Stomach (tissue), 9 donors: ENCODE data around the gene EHMT2. TPM values are rescaled to one million over a fixed set of nuclear protein-coding genes. Genes with fewer than 3 reads are reported as not detected.
"Not testable (repeated sequence)": the region's sequence is repeated elsewhere in the genome, so short reads cannot be mapped to it uniquely, and the experiment has no call there.

Source experiments
- DNase-seq, 2 donors: peaks; one replicate each; pipeline versions ENCODE4 v3.0.0 to v3.0.0-alpha.2; 2013 to 2019
- H3K27ac ChIP-seq, 5 donors: fragments of 200-600 bp in 4 of 5; sonication (generic) in 4 of 5; one replicate each; pipeline ENCODE4 v1.5.1; 2013 to 2019; ENCODE audit warnings: mild to moderate bottlenecking in 1 of 5, moderate library complexity in 1 of 5
- H3K27me3 ChIP-seq, 3 donors: fragments of 200-600 bp; sonication (generic); one replicate each; pipeline ENCODE4 v1.5.1; 2017 to 2019; ENCODE audit warnings: mixed run types in 1 of 3
- H3K36me3 ChIP-seq, 4 donors: fragments of 200-600 bp; sonication (generic); 1 replicate in 3 of 4; 2 replicates in 1 of 4; pipeline ENCODE4 v1.5.1; 2016 to 2019
- H3K4me1 ChIP-seq, 4 donors: fragments of 200-600 bp; sonication (generic); one replicate each; pipeline ENCODE4 v1.5.1; 2016 to 2019
- H3K4me3 ChIP-seq, 4 donors: fragments of 200-600 bp; sonication (generic) in 3 of 4; one replicate each; pipeline ENCODE4 v1.5.1; 2016 to 2019; ENCODE audit warnings: mild to moderate bottlenecking in 1 of 4
- H3K9me3 ChIP-seq, 4 donors: fragments of 200-600 bp; sonication (generic); one replicate each; pipeline ENCODE4 v1.5.1; 2016 to 2019
- CTCF ChIP-seq, 7 experiments: fragments of 450-650 bp in 4 of 7; fragments of 200-600 bp in 3 of 7; sonication (generic) in 3 of 7; IDR thresholded peaks; one replicate each; pipeline ENCODE4 v1.5.1; 2016 to 2019; ENCODE audit warnings: antibody characterized with exemption in 7 of 7, control low read depth in 2 of 7, mild to moderate bottlenecking in 1 of 7
- EP300 ChIP-seq: sonication (generic); formaldehyde crosslinking; IDR thresholded peaks from one replicate; pipeline ENCODE4 v1.6.1; 2017; ENCODE audit warnings: antibody characterized with exemption
- POLR2A ChIP-seq, 4 donors: fragments of 450-650 bp; IDR thresholded peaks; one replicate each; pipeline ENCODE4 v1.6.1; 2016; ENCODE audit warnings: antibody characterized with exemption in 4 of 4, control low read depth in 2 of 4, mild to moderate bottlenecking in 1 of 4, moderate library complexity in 1 of 4
- POLR2AphosphoS5 ChIP-seq, 3 donors: sonication (generic); formaldehyde crosslinking; IDR thresholded peaks; one replicate each; pipeline ENCODE4 v1.6.1; 2016; ENCODE audit warnings: antibody characterized with exemption in 3 of 3
- WGBS, 5 donors: extraction: QIAGEN DNeasy Blood & Tissue Kit in 3 of 5; methylation state at CpG; one replicate each; pipeline versions ENCODE4 v1.1.5 to v1.1.7; 2013 to 2018; 5-methylcytosine and 5-hydroxymethylcytosine counted together
- intact Hi-C: fragments of 100-400 bp; cut with DNase I; formaldehyde crosslinking; loops from one replicate; pipeline ENCODE4 v1.15.1; 2023; ENCODE audit warnings: low total_unique reads
- polyA plus RNA-seq, 3 donors: library from polyadenylated mRNA; stranded (reverse); fragments of 200-250 nt; gene quantifications; one replicate each; pipeline ENCODE4 v1.2.3, GENCODE V29; 2013
- total RNA-seq, 5 donors: library from RNA; depleted of rRNA; stranded (reverse); fragments of >200 nt; gene quantifications; one replicate each; pipeline versions ENCODE4 v1.1.0 to v1.2.3, GENCODE V29; 2014 to 2016
- donor health status: healthy with polysubstance abuse.
- donor health status: Bipolar disorder and iron deficiency.
- donor health status: healthy.

EHMT2 gene
- total and polyA plus RNA-seq, 8 donors = 12.1 to 58.0 (median 33.5) TPM

- Histone ChIP-seq H3K4me3 (no peak overlapping the region), H3K27ac (peak overlapping the region in 1 of 5 donors; percentile 14), H3K27me3 (no peaks in the 10 kb centered on the region), H3K9me3 (no peaks in the 10 kb centered on the region), H3K4me1 (no peaks in the 10 kb centered on the region), H3K36me3 (peaks cover 0 to 4% (median 0%) of the 10 kb centered on the region in 4 donors)
- 89 to 97% (median 97%) methylated on average over 2 of the region's 2 CpGs for WGBS, 5 donors
- no peak for TF ChIP-seq EP300
- no peak for TF ChIP-seq CTCF (IDR thresholded peaks at IDR 0.05)
- TF ChIP-seq POLR2A (IDR thresholded peaks at IDR 0.05) = no peak
- no peak for TF ChIP-seq POLR2AphosphoS5 (IDR thresholded peaks at IDR 0.05)
- no peak for DNase-seq
- intact Hi-C loops = no loop called here
Measured at GRCh38 chr6:31850765-31851484, 46.6 kb downstream of the EHMT2 start.

- Histone ChIP-seq H3K27ac (no peak overlapping the region), H3K9me3 (no peaks in the 10 kb centered on the region), H3K4me1 (peaks cover 0 to 12% (median 0%) of the 10 kb centered on the region in 4 donors), H3K4me3 (no peak overlapping the region), H3K36me3 (peaks cover 0 to 7% (median 1%) of the 10 kb centered on the region in 4 donors), H3K27me3 (no peaks in the 10 kb centered on the region)
- intact Hi-C loops = no loop called here
- 85 to 94% (median 85%) methylated on average over 2 of the region's 2 CpGs for WGBS, 5 donors
- DNase-seq = no peak
- TF ChIP-seq POLR2A (IDR thresholded peaks at IDR 0.05) (no peak), CTCF (IDR thresholded peaks at IDR 0.05) (no peak), EP300 (no peak), POLR2AphosphoS5 (IDR thresholded peaks at IDR 0.05) (no peak)
Measured at GRCh38 chr6:31847276-31847978, 50.1 kb downstream of the EHMT2 start.

GRCh38 chr6:31844507-31844906 is 53.0 kb downstream of the EHMT2 start:
- Histone ChIP-seq H3K27me3 (no peaks in the 10 kb centered on the region), H3K36me3 (peaks cover 11 to 33% (median 26%) of the 10 kb centered on the region in 4 donors), H3K4me1 (peaks cover 0 to 17% (median 0%) of the 10 kb centered on the region in 4 donors), H3K27ac (no peak overlapping the region), H3K4me3 (no peak overlapping the region), H3K9me3 (no peaks in the 10 kb centered on the region)
- no peak for TF ChIP-seq EP300
- no peak for TF ChIP-seq CTCF (IDR thresholded peaks at IDR 0.05)
- TF ChIP-seq POLR2A (IDR thresholded peaks at IDR 0.05) = no peak
- TF ChIP-seq POLR2AphosphoS5 (IDR thresholded peaks at IDR 0.05) = no peak
- intact Hi-C loops = no loop called here
- no peak for DNase-seq
- 80 to 94% (median 84%) methylated on average over 3 of the region's 3 CpGs for whole genome bisulfite sequencing, 5 donors

GRCh38 chr6:31842053-31842452 is 55.4 kb downstream of the EHMT2 start:
- intact Hi-C loops = no loop called here
- 74 to 93% (median 91%) methylated on average over 9 of the region's 9 CpGs for WGBS, 5 donors

GRCh38 chr6:31839779-31840126 is 57.7 kb downstream of the EHMT2 start:
- DNase-seq, intact Hi-C loops, H3K4me3 ChIP-seq, H3K27ac ChIP-seq, H3K27me3 ChIP-seq, H3K9me3 ChIP-seq: not testable (repeated sequence)
- Histone ChIP-seq H3K36me3 (peaks cover 35 to 64% (median 56%) of the 10 kb centered on the region in 4 donors), H3K4me1 (peaks cover 26 to 53% (median 38%) of the 10 kb centered on the region in 4 donors)
- 86 to 95% (median 89%) methylated on average over 8 of the region's 8 CpGs for WGBS, 5 donors

More at GRCh38 chr6:31842053-31842452, 55.4 kb downstream of the EHMT2 start:
- H3K36me3 ChIP-seq = peaks cover 35 to 58% (median 50%) of the 10 kb centered on the region in 4 donors
- H3K4me1 ChIP-seq = peaks cover 14 to 41% (median 21%) of the 10 kb centered on the region in 4 donors
- TF ChIP-seq POLR2A (IDR thresholded peaks at IDR 0.05) = no peak
- TF ChIP-seq POLR2AphosphoS5 (IDR thresholded peaks at IDR 0.05) = no peak
- TF ChIP-seq CTCF (IDR thresholded peaks at IDR 0.05) = no peak
- TF ChIP-seq EP300 = no peak
- H3K4me3 ChIP-seq = no peak overlapping the region
- no peak for DNase-seq
- peak overlapping the region in 1 of 5 donors; percentile 50 for H3K27ac ChIP-seq
- no peaks in the 10 kb centered on the region for H3K9me3 ChIP-seq
- H3K27me3 ChIP-seq = no peaks in the 10 kb centered on the region
